GM21526 (cell line): ENCODE results near the gene ADRB1.
A peak's percentile ranks its signal among the peaks of the same experiment; 100 is the strongest.

Experiments
- ATAC-seq: cut with Tn5 transposase; IDR thresholded peaks from one replicate; pipeline ENCODE4 v1.9.1; 2021; ENCODE audit warnings: moderate library complexity; ENCODE audit not compliant: unreplicated experiment, low FRiP score

ADRB1 gene

GRCh38 chr10:114043532-114044246, at the start of gene ADRB1:
TSS of gene ADRB1 (plus strand) at chr10:114043866. CDS start at chr10:114044133, 267 bp downstream.
- peak; percentile 36 for ATAC-seq

- no peak for ATAC-seq
Observed at GRCh38 chr10:113995201-113995600, 48.5 kb upstream of the ADRB1 start.

DNA sequence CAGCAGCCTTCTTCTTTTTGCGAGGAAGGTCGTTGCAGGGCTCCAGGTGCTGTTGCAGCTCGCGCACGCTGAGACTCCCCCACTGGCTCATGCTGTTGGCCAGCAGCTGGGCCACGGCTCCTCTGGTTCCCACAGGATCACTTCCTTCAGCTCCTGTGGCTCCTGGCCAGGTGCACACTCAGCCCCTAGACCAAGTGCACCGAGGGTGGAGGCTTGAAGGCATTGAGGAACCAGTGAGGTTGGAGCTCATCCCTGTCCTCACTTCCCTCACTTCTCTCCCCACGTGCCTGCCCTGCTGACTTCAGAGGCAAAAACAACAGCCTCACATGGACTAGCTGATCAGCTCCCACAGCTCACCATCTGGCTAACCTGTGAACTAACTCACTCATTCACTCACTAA, 46.2 kb upstream of the ADRB1 start:
- ATAC-seq, result no peak

- ATAC-seq, result no peak
Observed at GRCh38 chr10:113999531-113999930, 44.1 kb upstream of the ADRB1 start.

DNA sequence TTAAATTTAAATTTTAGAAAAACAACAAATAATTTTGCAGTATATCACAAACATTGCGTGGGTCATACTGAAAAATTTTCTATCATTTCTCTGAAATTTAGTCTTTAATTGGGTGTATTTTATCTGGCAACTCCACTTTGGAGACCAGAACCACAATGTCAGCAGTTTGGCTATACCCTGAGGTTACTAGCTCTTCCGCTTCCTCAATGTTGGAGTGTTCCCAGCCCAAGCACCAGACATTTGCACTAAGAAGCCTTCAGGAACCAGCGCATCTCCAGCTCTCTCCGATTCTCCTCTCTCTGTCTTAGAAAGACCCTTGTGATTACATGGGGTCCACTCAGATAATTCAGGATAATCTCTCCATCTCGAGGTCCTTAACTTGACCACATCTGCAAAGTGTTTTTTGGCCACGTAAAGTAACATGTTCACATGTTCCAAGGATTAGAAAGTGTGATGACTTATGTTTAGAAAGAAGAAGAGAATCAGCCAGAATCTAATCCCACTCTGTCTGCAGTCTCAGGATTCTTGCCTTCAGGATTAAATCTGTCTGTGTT, 43.1 kb upstream of the ADRB1 start:
- no peak for ATAC-seq

DNA sequence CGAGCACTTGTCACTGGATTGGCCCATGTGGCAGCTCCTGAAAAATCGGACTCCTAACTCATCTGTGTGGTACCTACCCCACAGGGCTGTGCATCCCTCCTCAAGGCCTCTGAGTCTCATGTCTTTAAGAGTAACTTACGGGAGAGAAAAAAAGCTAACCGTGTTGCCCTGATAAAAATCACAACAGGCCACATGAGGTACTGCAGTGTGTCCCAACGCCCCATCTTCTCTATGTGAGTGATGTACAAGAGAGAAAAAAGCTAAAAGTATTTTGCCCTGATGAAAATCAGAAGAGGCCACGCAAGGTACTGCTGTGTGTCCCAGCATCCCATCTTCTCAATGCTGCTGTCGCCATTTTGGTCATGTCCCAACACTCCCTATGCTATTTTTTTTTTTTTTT, 41.2 kb upstream of the ADRB1 start:
- ATAC-seq, result no peak

DNA sequence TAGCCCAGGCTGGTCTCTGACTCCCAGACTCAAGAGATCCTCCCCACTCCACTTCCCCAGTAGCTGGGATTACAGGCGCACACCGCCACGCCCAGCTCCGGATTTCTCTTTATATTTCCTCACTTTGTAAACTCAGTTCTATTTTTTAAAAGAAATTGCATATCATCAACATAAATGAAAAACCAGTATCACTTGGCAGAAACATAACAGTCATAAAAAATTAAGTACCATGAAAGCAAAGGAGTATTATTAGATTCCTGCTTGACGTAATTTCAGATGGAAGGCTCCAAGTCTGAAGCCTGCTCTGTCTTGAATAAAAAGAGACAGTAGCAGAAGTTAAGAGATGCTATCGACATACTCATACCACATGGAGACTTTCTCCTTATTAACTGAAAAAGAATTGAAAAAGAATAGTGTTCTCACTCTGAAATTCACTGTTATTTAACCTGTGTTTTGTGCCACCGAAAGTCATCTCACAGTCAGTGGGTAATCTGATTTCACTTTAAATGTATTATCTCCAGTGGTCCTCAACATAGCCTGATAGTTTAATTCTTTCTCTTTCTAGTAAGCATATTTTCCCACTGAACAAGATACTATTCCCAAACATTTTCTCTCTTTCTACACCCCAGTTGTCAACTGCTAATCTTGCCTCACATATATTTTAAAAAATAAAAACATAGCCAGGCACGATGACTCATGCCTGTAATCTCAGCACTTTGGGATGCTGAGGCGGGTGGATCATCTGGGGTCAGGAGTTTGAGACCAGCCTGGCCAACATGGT, 40.3 kb upstream of the ADRB1 start:
- ATAC-seq, result no peak

DNA sequence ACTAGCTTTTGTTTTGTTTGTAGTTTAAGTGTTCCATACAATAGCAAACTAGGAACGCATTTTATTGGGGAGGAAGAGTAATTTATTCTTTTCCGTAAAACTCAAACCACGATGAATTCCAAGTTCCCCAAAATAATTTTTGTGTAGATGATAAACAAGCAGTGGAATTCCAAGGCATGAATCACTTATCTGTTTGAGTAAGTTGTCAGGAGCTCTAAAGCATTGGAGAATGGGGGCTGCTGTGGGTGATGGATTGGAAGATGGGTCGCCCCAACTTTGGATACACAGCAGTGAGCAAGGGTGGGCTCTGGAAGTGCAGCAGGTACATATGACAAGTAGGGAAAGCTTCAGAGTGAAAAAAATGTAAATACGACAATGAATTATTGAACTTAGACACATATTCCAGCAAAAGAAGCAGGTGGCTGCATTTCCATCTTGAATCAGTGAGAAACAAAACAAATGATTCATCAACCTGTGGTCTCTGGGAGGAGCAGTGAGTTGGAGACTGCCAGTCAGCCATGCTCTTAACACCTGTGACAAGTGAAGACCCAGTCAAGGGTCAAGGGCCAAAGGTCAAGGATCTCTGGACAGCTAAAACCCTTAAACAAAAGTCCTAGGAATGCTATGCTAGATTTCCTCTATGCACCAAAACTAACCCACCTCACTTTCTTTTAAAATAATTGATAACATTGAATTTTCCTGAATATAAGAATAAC, 34.2 kb upstream of the ADRB1 start:
- no peak for ATAC-seq

- ATAC-seq, result no peak
Observed at GRCh38 chr10:114010316-114010715, 33.4 kb upstream of the ADRB1 start.

DNA sequence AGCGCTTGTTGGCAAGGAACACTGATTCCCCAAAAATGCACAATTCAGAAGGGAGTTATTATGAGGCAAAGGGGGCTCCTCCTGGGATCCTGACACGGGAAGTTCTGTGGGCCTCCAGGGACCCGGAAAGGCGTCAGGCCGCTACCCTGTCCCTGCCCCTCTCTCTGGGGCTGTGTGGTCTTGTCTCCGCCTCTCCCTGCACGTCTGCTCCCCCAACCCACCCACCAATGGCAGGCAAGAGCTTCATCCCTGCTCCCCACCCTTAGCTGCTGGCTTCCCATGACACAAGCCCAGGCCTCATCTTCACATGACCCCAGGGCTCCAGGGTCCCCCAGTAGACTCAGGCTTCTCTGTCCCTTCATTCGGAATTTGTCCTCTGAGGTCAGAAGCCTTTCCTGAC, 31.0 kb upstream of the ADRB1 start:
- ATAC-seq, result no peak

- ATAC-seq, result no peak
Observed at GRCh38 chr10:114015708-114016107, 28.0 kb upstream of the ADRB1 start.

DNA sequence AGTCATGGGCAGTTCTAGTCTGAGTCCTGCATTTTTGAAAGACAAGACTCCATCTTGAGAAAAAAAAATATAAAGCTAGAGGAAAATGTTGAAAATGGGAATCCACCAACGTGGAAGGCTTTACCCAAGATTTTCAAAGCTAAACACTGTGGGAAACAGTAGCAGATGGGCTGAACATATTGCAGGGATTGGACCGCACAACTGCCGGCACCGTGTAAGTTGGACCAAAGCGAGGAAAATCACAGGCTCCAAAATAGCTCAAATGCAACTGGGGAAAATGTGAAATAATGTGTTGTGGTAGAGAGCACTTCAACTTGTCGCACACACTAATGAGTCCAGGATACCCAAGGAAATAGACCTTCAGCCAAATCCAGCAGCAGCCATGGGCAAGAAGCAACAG, 26.4 kb upstream of the ADRB1 start:
- ATAC-seq, result no peak

GRCh38 chr10:114017873-114018272, 25.8 kb upstream of the ADRB1 start:
- ATAC-seq, result no peak

DNA sequence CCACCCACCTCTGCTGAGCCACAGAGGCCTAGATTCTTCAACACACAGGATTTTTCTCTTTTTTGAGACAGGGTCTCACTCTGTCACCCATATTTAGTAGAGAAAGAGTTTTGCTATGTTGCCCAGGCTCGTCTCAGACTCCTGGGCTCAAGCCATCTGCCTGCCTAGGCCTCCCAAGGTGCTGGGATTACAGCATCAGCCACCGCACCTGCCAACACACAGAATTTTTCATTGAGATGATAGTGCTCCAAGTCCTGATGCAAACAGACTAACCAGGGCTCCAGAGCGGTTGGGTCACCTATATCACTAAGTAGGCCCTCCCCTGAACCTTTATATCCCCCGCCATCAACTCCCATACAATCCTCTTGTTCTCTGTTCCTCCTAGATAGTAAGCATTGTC, 24.4 kb upstream of the ADRB1 start:
- no peak for ATAC-seq

GRCh38 chr10:114021154-114021553, 22.5 kb upstream of the ADRB1 start:
- no peak for ATAC-seq

GRCh38 chr10:114021717-114022680, 21.7 kb upstream of the ADRB1 start:
- no peak for ATAC-seq

GRCh38 chr10:114022766-114023597, 20.7 kb upstream of the ADRB1 start:
- no peak for ATAC-seq

DNA sequence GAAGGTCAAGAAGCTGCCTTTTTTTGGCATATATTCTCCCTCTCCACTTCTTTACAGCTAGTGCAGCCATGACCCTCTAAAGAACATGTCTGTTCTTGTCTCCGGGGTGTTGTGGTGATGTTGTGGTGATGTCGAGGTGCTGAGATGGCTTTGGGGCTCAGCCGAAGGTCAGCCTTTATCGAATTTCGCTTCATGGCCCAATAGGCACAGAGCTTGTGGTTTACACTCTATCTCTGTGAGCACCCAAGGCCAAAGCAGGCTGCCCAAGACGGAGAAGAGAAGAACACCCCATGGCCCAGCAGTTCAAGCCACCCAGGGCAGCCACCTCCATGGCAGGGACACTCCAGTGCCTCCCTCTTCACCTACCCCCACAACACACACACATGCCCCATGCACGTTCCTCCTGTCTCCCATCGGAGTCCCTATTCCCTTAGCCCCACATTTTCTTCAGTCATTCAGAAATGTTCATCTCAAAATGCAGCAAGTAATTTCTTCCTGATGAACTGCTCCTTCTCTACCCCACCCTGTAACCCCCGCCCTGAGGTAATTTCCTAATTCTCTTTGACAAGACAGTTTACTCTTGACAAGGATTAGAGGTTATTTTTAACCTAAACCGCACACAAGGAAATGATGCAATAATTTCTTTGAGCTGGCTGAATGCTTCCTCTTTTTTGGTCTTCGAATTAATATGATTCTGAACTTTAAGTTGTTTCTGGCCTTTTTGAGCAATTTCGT, 18.6 kb upstream of the ADRB1 start:
- ATAC-seq, result peak; percentile 80
